IPS DF 4.7 (cell line): ENCODE measurements around the gene CFDP1.

Experiments used
- DNase-seq: peaks from one replicate; pipeline ENCODE4 v3.0.0-alpha.2; 2013; ENCODE audit warnings: low spot score; ENCODE audit errors: extremely low read depth

Gene CFDP1

DNA sequence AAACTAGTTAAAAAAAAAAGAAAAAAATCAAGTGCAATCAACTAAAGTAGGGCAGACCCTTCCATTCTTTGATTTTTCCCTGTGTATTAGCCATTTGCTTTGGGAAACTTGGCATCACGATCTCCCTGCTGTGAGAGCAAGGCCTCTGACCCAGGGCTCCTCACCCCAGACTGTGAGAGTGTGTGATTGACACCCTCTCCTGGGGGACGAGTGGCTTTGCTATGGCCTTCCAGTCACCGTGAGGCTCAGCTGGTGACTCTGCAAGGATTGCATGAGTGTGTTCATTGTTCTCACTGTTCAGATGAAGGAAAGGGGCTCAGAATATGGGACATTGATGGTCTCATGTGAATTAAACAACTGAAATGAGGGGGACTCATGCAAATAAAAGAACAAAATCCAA lies 112.9 kb downstream of the CFDP1 start:
- DNase-seq: no peak

- DNase-seq: no peak
Observed at GRCh38 chr16:75319513-75320411, 113.5 kb downstream of the CFDP1 start.

DNA sequence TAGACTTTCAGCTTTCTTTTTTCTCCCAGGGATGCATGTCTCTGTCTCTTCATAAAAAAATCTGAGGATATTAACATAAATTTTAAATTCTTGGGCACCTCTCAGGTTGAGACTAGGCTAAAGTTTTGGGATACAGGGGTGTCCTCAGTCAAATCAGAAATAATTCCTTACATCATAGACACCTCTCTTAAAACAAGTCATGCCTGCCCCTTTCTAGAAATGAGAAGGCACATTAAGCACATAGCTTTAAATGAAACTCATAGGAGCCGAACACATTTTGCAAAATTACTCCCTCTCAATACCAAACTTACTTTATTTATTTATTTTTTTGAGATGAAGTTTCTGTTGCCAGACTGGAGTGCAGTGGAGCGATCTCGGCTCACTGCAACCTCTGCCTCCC lies 114.6 kb downstream of the CFDP1 start:
- DNase-seq: no peak

GRCh38 chr16:75317532-75317931 lies 115.8 kb downstream of the CFDP1 start:
- no peak for DNase-seq

- DNase-seq: no peak
Observed at GRCh38 chr16:75317101-75317522, 116.2 kb downstream of the CFDP1 start.

DNA sequence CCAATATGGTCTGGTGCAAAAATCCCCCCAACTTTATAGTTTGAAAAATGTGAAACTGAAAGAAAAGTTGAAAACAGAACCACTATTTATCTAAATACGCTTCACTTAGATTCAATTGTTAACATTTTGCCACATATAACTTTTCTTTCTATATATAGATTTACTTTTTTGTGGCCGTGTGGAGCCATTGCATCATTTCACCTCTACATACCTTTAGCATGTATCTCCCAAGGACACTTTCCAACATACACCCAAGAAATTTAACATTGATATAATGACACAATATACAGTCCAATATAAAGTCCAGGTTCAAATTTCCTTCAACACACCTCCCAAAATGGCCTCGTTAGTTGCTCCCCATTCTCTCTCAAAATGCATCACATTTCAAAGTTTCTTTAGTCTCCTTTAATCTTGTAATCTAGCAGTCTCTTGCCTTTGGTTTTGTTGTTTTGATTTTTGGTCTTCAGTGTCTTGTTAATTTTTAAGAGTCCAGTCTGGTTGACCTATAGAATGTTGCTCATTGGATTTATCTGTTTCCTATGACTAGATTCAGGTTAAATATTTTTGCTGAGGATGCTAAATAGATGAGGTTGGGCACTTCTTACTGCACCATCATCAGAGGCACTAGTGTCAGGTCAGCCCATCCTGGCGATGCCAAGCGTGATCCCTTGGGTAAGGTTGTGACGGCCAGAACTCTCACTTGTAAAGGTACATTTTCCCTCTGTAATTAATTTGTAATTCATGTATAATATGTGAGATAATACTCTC lies 117.6 kb downstream of the CFDP1 start:
- DNase-seq: no peak

DNA sequence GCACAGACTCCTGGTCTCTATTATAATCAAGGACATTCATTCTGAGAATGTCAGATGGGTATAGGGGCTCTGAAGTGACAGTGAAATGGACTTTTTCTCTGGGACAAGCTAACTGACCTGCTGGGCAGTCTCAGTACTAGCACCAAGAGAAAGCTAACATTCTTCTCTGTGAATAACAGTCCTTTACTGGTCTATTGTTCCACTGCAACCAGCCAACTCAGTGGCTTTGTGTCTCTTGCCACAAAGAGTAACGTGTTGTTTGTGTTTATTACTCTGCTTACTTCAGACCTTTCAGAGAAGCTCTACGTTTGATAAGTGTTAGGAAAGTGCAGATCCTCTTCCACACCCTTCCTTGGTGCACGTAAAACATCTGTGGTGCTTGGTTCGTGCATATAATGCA lies 120.4 kb downstream of the CFDP1 start:
- DNase-seq: no peak

DNA sequence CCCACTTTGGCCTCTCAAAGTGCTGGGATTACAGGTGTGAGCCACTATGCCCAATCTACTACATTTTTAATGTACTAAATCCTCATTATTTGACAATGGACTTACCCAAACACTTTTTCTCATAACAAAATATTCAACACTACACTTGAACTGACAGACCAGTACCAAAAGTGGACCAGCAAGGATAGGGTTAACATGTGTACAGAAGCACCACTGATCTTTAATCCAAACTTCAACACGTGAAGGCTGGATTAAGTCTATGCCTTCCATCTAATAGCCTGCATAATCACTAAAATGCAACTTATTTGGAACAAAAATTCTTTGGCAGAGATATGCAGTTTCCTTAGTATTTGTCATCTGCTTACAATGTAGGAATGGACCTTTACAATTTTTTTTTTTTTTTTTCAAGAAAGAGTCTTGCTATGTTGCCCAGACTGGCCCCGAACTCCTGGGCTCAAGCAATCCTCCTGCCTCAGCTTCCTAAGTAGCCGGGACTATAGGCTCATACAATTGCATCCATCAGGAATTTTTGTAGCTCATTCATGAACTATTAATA lies 121.8 kb downstream of the CFDP1 start:
- DNase-seq: no peak

- no peak for DNase-seq
Observed at GRCh38 chr16:75310541-75310940, 122.8 kb downstream of the CFDP1 start.

DNA sequence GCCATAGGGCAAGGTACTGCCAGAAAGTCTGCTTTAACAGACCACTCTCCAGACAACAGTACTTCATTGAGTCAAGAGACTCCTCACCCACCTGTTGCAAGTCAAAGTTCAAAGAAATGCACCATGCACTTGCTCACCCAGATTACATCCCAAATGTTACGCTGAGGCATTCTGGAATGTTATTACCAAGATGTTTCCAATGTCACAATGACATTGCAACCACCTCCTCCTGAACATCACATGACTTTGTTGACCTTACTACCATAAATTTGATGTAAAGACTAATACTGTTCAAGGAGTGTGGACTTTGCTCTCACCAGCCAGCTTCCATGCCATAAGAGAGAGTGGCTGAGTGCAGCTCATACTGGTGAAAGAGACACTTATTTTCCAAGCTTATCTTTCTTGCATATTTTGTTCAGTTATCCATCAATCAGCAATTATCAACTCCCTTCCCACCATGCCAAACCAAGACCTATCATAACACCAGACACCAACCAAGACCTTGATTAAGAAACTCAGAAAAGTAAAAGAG lies 123.3 kb downstream of the CFDP1 start:
- DNase-seq: no peak

DNA sequence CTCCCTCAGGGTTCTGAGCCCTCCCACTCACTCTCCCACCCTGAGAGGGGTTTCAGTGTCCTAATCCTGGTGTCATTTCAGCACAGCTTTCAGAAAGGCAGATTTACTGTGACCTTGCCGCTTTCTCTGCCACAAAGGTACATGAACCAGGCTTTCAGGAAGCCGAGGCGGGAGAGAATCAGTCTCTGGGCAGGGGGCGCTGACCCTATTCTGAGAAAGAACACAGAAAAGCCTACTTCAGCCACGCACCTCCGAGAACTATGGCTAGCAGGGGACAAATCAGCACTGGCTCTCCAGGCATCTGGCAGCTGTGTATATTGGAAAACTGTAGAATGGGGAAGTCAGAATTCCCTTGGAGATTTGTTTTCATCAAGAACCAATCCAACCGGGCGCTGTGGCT lies 124.1 kb downstream of the CFDP1 start:
- DNase-seq: no peak

DNA sequence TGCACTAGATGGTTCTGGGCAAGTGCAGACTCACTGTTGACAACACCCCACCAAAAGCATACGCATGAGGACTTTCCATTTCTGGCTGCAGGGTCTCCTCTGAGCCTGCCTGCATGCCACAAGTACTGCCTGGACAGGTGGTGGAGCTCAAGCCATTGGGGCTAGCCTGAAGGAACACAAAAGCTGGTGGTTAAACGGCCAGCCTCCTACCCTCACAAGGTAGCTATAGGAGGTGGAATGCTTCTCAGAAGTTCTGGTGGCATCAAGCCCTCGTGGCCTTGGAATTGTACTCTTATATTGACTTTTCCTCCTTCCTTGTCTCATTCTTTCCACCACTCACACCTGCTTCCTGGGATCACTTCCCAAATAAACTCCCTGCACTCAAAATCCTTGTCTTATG lies 125.3 kb downstream of the CFDP1 start:
- no peak for DNase-seq

DNA sequence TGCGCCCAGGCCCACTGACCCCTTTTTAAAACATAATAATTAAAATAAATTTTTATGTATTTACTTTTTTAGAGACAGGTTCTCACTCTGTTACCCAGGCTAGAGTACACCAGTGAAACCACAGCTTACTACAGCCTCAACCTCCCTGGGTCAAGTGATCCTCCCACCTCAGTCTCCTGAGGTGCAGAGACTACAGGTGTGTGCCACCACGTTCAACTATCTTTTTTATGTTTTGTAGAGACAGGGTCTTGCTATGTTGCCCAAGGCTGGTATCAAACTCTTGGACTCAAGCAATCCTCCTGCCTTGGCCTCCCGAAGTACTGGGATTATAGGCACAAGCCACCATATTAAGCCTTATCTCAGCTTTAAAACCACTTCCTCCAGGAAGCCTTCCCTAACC lies 125.8 kb downstream of the CFDP1 start:
- DNase-seq: no peak

- no peak for DNase-seq
Observed at GRCh38 chr16:75306099-75306762, 127.1 kb downstream of the CFDP1 start.

- no peak for DNase-seq
Observed at GRCh38 chr16:75305364-75306098, 127.8 kb downstream of the CFDP1 start.

- no peak for DNase-seq
Observed at GRCh38 chr16:75304521-75305363, 128.6 kb downstream of the CFDP1 start.

DNA sequence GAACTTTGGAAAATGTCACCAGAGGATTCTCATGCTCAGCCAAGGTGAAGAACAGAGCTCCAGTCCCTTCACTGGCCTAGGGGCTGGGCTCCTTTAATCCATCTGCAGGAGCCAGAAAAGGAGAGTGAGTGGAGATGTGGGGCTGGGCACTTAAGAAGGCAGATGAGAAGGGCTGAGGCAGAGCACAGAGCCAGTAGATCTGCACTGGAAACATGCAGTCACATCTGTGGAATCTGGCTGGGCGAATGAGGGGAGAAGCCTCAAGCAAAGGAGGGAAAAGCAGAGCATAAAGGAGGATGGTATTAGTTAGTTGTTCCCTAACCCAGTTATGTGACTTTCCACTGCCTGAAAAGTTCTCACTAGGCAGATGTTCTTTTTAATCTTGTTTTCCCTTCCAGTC lies 131.5 kb downstream of the CFDP1 start:
- DNase-seq: no peak

- no peak for DNase-seq
Observed at GRCh38 chr16:75298267-75298666, 135.0 kb downstream of the CFDP1 start.

DNA sequence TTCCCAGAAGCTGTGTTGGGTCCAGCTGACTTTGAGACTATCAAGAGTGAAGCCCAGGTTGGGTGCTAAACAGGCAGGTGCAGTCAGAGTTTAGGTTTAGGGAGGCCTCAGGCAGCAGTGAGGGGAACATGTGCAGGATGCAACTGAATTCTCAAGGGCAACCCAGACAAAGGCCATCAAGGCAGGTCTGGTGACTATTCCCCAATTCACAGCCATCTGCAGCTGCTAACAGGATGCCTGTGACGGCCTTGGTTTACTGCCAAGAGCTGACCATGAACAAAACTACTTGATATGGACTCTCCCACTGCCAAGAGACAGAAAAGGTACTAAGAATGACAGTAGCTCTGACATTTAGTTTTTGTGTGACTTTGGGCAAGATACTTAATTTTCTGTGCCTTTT lies 136.7 kb downstream of the CFDP1 start:
- no peak for DNase-seq
